Ecto neural progenitor cell (in vitro differentiated cells): ENCODE data around the gene GAPVD1.
"Not testable (repeated sequence)": the region's sequence is repeated elsewhere in the genome, so short reads cannot be mapped to it uniquely, and the experiment has no call there.

Experiments
- DNase-seq: peaks from one replicate; pipeline ENCODE4 v3.0.0-alpha.2; 2018; ENCODE audit warnings: low spot score

Gene GAPVD1

GRCh38 chr9:125374443-125375309 is 113.0 kb downstream of the GAPVD1 start:
- peak; percentile 91 for DNase-seq

- no peak for DNase-seq
Measured at GRCh38 chr9:125375820-125376219, 114.2 kb downstream of the GAPVD1 start.

GRCh38 chr9:125376261-125377226 is 114.9 kb downstream of the GAPVD1 start:
- no peak for DNase-seq

GRCh38 chr9:125377584-125378250 is 116.1 kb downstream of the GAPVD1 start:
- no peak for DNase-seq

GRCh38 chr9:125378778-125379177 is 117.2 kb downstream of the GAPVD1 start:
- no peak for DNase-seq

- no peak for DNase-seq
Measured at GRCh38 chr9:125379208-125379607, 117.6 kb downstream of the GAPVD1 start.

GRCh38 chr9:125380406-125380805 is 118.8 kb downstream of the GAPVD1 start:
- no peak for DNase-seq

- no peak for DNase-seq
Measured at GRCh38 chr9:125387861-125388524, 126.4 kb downstream of the GAPVD1 start.

GRCh38 chr9:125388978-125389377 is 127.4 kb downstream of the GAPVD1 start:
- no peak for DNase-seq

GRCh38 chr9:125391704-125392103 is 130.1 kb downstream of the GAPVD1 start:
- DNase-seq: no peak

GRCh38 chr9:125393426-125393825 is 131.8 kb downstream of the GAPVD1 start:
- DNase-seq: no peak

GRCh38 chr9:125396799-125397198 is 135.2 kb downstream of the GAPVD1 start:
- DNase-seq: no peak

GRCh38 chr9:125397736-125398135 is 136.1 kb downstream of the GAPVD1 start:
- no peak for DNase-seq

- DNase-seq: no peak
Measured at GRCh38 chr9:125398243-125398642, 136.6 kb downstream of the GAPVD1 start.

GRCh38 chr9:125399165-125399564 is 137.5 kb downstream of the GAPVD1 start:
- no peak for DNase-seq

- DNase-seq: no peak
Measured at GRCh38 chr9:125399666-125400065, 138.0 kb downstream of the GAPVD1 start.

GRCh38 chr9:125400232-125400631 is 138.6 kb downstream of the GAPVD1 start:
- not testable (repeated sequence) for DNase-seq

GRCh38 chr9:125400725-125401716 is 139.4 kb downstream of the GAPVD1 start:
- no peak for DNase-seq

GRCh38 chr9:125404733-125405132 is 143.1 kb downstream of the GAPVD1 start:
- no peak for DNase-seq
